Left lung (tissue), 10 donors: Measurements from ENCODE around the gene NDUFS8. TPM values are rescaled to one million over a fixed set of nuclear protein-coding genes. Genes with fewer than 3 reads are reported as not detected.
A peak's percentile ranks its signal among the peaks of the same experiment; 100 is the strongest.

Experiments
- ATAC-seq: fragments of 200-7000 bp; cut with Tn5 transposase; one replicate; pipeline ENCODE4 v1.9.1; 2020; ENCODE audit warnings: moderate library complexity
- DNase-seq, 4 donors: peaks; one replicate each; pipeline ENCODE4 v3.0.0-alpha.2; 2013 to 2020
- H3K27ac ChIP-seq, 2 donors: fragments of 200-600 bp; sonication (generic) in 1 of 2; one replicate each; pipeline versions ENCODE4 v1.5.0 to v1.8.0; 2020 to 2021
- H3K27me3 ChIP-seq, 2 donors: fragments of 200-600 bp; sonication (generic) in 1 of 2; one replicate each; pipeline versions ENCODE4 v1.5.0 to v1.8.0; 2020 to 2021
- H3K36me3 ChIP-seq, 2 donors: fragments of 200-600 bp; sonication (generic) in 1 of 2; one replicate each; pipeline versions ENCODE4 v1.5.0 to v1.8.0; 2020 to 2021
- H3K4me1 ChIP-seq, 2 donors: fragments of 200-600 bp; one replicate each; pipeline ENCODE4 v1.8.0; 2021
- H3K4me3 ChIP-seq, 2 donors: fragments of 200-600 bp; sonication (generic) in 1 of 2; one replicate each; pipeline versions ENCODE4 v1.5.0 to v1.8.0; 2020 to 2021; ENCODE audit warnings: mild to moderate bottlenecking in 1 of 2
- H3K9me3 ChIP-seq, 2 donors: fragments of 200-600 bp; sonication (generic) in 1 of 2; one replicate each; pipeline versions ENCODE4 v1.5.0 to v1.8.0; 2020 to 2021
- intact Hi-C, 2 donors: fragments of 100-400 bp; cut with DNase I; formaldehyde crosslinking; loops; one replicate each; pipeline versions ENCODE4 v1.11.2 to v1.14.2; 2022
- polyA plus RNA-seq, 6 donors: library from polyadenylated mRNA; unstranded; fragments of 120-200 nt; gene quantifications; one replicate each; pipeline ENCODE4 v1.2.1, GENCODE V29; 2013; ENCODE audit not compliant: insufficient read length in 6 of 6
- total RNA-seq, 2 donors: library from RNA; stranded (reverse); fragmentation: NEBNext Ultra II Directional; extraction: Animal tissue kit (Norgen Biotek cat#: 25700); gene quantifications; one replicate each; pipeline ENCODE4 v1.2.1, GENCODE V29; 2021
- TF ChIP-seq, protein P1 (sequence below), 2 donors: fragments of 200-600 bp; sonication (generic) in 1 of 2; IDR thresholded peaks; one replicate each; pipeline versions ENCODE4 v1.5.0 to v1.8.0; 2021; ENCODE audit warnings: antibody characterized with exemption in 2 of 2
- donor health status: DM: no; HTN: yes; CAD: no.
- donor health status: DM: no; HTN: no; CAD: no.

NDUFS8 gene
- total and polyA plus RNA-seq, 8 donors, result 44.8 to 151 (median 57.5) TPM

- intact Hi-C loops, result no loop called here
- Histone ChIP-seq H3K4me1 (no peaks in the 10 kb centered on the region), H3K9me3 (no peaks in the 10 kb centered on the region), H3K4me3 (no peak overlapping the region), H3K27me3 (no peaks in the 10 kb centered on the region), H3K27ac (no peak overlapping the region), H3K36me3 (peaks cover 0 to 39% of the 10 kb centered on the region in 2 donors)
- ATAC-seq, result peak; percentile 44
- DNase-seq, result peak in 1 of 4 donors; percentile 42
- TF ChIP-seq, protein P1, sequence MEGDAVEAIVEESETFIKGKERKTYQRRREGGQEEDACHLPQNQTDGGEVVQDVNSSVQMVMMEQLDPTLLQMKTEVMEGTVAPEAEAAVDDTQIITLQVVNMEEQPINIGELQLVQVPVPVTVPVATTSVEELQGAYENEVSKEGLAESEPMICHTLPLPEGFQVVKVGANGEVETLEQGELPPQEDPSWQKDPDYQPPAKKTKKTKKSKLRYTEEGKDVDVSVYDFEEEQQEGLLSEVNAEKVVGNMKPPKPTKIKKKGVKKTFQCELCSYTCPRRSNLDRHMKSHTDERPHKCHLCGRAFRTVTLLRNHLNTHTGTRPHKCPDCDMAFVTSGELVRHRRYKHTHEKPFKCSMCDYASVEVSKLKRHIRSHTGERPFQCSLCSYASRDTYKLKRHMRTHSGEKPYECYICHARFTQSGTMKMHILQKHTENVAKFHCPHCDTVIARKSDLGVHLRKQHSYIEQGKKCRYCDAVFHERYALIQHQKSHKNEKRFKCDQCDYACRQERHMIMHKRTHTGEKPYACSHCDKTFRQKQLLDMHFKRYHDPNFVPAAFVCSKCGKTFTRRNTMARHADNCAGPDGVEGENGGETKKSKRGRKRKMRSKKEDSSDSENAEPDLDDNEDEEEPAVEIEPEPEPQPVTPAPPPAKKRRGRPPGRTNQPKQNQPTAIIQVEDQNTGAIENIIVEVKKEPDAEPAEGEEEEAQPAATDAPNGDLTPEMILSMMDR (IDR thresholded peaks at IDR 0.05), result no peak
Observed at GRCh38 chr11:68077617-68078582, 47.4 kb downstream of the NDUFS8 start.

DNA sequence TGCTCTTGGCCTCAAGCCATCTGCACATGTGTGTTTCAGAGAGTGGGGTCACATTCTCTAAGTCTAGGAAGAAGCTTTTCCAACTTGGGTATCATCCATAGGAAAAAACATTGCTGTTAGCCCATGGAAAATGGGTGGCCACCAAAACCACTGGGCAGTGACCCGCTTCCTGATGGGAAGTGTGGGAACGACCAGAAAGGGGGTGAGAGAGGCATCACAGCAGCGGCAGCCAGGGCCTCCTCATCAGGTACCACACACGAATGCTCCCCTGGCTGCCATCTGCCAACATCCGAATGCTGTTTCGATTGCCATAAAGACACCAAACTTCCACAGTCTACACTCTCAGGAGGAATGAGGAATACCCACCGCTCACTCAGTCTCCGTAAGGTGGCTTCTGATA, 50.4 kb downstream of the NDUFS8 start:
- H3K4me3 ChIP-seq, result no peak overlapping the region
- H3K9me3 ChIP-seq, result no peaks in the 10 kb centered on the region
- H3K27me3 ChIP-seq, result no peaks in the 10 kb centered on the region
- peaks cover 0 to 15% of the 10 kb centered on the region in 2 donors for H3K36me3 ChIP-seq
- TF ChIP-seq, protein P1 (IDR thresholded peaks at IDR 0.05), result no peak
- no peak for ATAC-seq
- DNase-seq, result no peak
- intact Hi-C loops, result no loop called here
- H3K27ac ChIP-seq, result no peak overlapping the region
- H3K4me1 ChIP-seq, result no peaks in the 10 kb centered on the region

GRCh38 chr11:68081691-68082090, 51.2 kb downstream of the NDUFS8 start:
- H3K9me3 ChIP-seq, result no peaks in the 10 kb centered on the region
- no peak overlapping the region for H3K4me3 ChIP-seq
- no peaks in the 10 kb centered on the region for H3K4me1 ChIP-seq
- TF ChIP-seq, protein P1 (IDR thresholded peaks at IDR 0.05), result no peak
- intact Hi-C loops, result no loop called here
- H3K36me3 ChIP-seq, result peaks cover 0 to 15% of the 10 kb centered on the region in 2 donors
- H3K27ac ChIP-seq, result no peak overlapping the region
- peak; percentile 83 for ATAC-seq
- peak in 2 of 4 donors; percentile 28 to 44 for DNase-seq
- H3K27me3 ChIP-seq, result no peaks in the 10 kb centered on the region

- TF ChIP-seq, protein P1 (IDR thresholded peaks at IDR 0.05), result no peak
- intact Hi-C loops, result no loop called here
- H3K4me3 ChIP-seq, result no peak overlapping the region
- no peaks in the 10 kb centered on the region for H3K9me3 ChIP-seq
- ATAC-seq, result no peak
- DNase-seq, result no peak
- no peaks in the 10 kb centered on the region for H3K4me1 ChIP-seq
- H3K27ac ChIP-seq, result no peak overlapping the region
- H3K27me3 ChIP-seq, result no peaks in the 10 kb centered on the region
- H3K36me3 ChIP-seq, result peaks cover 0 to 15% of the 10 kb centered on the region in 2 donors
Observed at GRCh38 chr11:68082481-68082880, 52.0 kb downstream of the NDUFS8 start.

GRCh38 chr11:68083517-68083916, 53.0 kb downstream of the NDUFS8 start:
- no peaks in the 10 kb centered on the region for H3K4me1 ChIP-seq
- DNase-seq, result no peak

More at GRCh38 chr11:68083517-68083916, 53.0 kb downstream of the NDUFS8 start:
- no peak for ATAC-seq
- TF ChIP-seq, protein P1 (IDR thresholded peaks at IDR 0.05), result no peak
- intact Hi-C loops, result no loop called here
- no peaks in the 10 kb centered on the region for H3K9me3 ChIP-seq
- H3K36me3 ChIP-seq, result peaks cover 0 to 15% of the 10 kb centered on the region in 2 donors
- no peak overlapping the region for H3K27ac ChIP-seq
- no peak overlapping the region for H3K4me3 ChIP-seq
- H3K27me3 ChIP-seq, result no peaks in the 10 kb centered on the region
